Measurements from ENCODE around the gene PPP1R16B.

PPP1R16B gene

DNA sequence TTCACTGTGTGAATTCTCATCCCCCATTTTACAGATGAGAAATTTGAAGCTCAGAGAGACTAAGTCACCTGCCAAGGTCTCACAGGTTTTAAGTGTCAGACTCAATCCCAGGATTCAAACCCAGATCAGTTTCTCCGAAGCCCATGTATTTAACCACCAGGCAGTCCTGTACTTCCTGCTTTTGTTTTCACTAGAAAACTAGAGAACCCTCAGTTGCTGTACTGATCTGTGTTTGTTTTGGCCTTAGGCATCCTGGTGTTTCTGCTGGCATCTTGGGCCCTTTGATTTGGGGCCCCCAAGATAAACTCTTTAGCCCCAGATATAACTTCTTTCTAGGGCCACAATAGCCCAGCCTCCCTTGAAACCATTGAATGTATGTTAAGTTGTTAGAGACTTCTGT lies 36.5 kb downstream of the PPP1R16B start:
- DNase-seq (ENCODE audit: low read depth, low spot score): no peak
- Histone ChIP-seq H3K9me3 (ENCODE audit: low read depth, low read length) (no peaks in the 10 kb centered on the region), H3K27ac (no peak overlapping the region), H3K36me3 (ENCODE audit: insufficient read depth, low read length) (no peaks in the 10 kb centered on the region), H3K9ac (ENCODE audit: insufficient read length) (no peak overlapping the region), H3K4me3 (no peak overlapping the region)
- TF ChIP-seq FOXP2 (optimal IDR thresholded peaks at IDR 0.05; ENCODE audit: control extremely low read depth, extremely low read length, insufficient read depth) (no peak), POLR2AphosphoS5 (IDR thresholded peaks at IDR 0.05; ENCODE audit: borderline replicate concordance, low read depth, low read length) (no peak), EZH2 (IDR thresholded peaks at IDR 0.05) (no peak)

DNA sequence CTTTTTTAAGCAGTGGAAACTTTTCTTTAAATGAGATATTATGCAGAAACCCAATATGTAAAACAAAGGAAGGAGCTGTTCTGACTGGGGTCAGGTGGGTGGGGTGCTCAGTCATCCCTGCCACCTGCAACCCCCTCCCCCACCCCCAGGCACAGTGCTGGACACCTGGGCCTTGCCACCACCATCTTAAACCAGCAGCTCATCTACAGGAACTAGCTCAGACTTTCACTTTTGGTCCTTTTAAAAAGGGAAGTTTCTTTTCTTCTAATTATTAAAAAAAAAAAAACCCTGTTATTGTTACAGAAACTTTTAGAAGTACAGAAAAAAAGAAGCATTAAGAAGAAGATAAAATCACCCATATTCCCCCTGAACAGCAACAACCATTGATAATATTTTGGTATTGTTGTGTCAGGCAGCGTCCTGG lies 37.1 kb downstream of the PPP1R16B start:
- DNase-seq (ENCODE audit: low read depth, low spot score): no peak
- Histone ChIP-seq H3K9me3 (ENCODE audit: low read depth, low read length) (no peaks in the 10 kb centered on the region), H3K9ac (ENCODE audit: insufficient read length) (no peak overlapping the region), H3K36me3 (ENCODE audit: insufficient read depth, low read length) (no peaks in the 10 kb centered on the region), H3K27ac (no peak overlapping the region), H3K4me3 (no peak overlapping the region)
- TF ChIP-seq FOXP2 (optimal IDR thresholded peaks at IDR 0.05; ENCODE audit: control extremely low read depth, extremely low read length, insufficient read depth) (no peak), EZH2 (IDR thresholded peaks at IDR 0.05) (no peak), POLR2AphosphoS5 (IDR thresholded peaks at IDR 0.05; ENCODE audit: borderline replicate concordance, low read depth, low read length) (no peak)

DNA sequence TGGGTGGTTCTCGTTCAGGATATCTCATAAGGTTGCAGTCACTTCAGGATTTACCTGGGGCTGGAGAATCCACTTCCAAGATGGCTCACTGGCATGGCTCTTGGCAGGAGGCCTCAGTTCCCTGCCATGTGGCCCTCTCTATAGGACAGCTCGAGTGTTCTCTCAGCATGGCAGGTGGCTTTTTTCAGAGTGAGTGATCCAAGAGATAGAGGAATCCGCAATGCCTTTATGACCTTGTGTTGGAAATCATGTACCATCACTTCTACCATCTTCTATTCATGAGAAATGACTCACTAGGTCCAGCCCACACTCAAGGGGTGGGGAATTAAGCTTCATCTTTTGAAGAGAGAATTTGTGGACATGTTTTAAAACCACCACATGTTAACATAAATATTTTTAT lies 37.8 kb downstream of the PPP1R16B start:
- H3K27ac ChIP-seq: no peak overlapping the region
- DNase-seq (ENCODE audit: low read depth, low spot score): no peak

DNA sequence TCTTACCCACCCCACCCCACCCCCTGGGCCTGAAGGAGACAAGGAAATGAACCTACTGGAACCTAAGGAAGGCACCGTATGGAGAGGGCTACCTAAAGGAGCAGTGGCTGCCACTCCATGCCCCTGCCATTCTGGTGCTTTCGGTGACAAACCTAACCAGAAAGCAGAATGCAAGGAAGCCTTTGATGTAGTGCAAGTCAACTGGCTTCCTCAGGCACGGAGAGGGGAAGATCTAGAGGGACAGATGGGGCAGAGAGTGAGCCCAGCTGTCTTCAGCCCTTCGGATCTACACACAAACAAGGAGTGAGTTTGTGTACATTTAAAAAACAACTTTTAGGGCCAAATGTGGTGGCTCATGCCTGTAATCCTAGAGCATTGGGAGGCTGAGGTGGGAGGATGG lies 39.5 kb downstream of the PPP1R16B start:
- no peak for TF ChIP-seq EZH2 (IDR thresholded peaks at IDR 0.05)
- no peak for TF ChIP-seq POLR2AphosphoS5 (IDR thresholded peaks at IDR 0.05; ENCODE audit: borderline replicate concordance, low read depth, low read length)
- TF ChIP-seq FOXP2 (optimal IDR thresholded peaks at IDR 0.05; ENCODE audit: control extremely low read depth, extremely low read length, insufficient read depth): no peak
- Histone ChIP-seq H3K9me3 (ENCODE audit: low read depth, low read length) (no peaks in the 10 kb centered on the region), H3K36me3 (ENCODE audit: insufficient read depth, low read length) (no peaks in the 10 kb centered on the region), H3K4me3 (no peak overlapping the region), H3K9ac (ENCODE audit: insufficient read length) (no peak overlapping the region), H3K27ac (no peak overlapping the region)
- no peak for DNase-seq (ENCODE audit: low read depth, low spot score)

More for the DNA sequence above, 37.8 kb downstream of the PPP1R16B start:
- TF ChIP-seq POLR2AphosphoS5 (IDR thresholded peaks at IDR 0.05; ENCODE audit: borderline replicate concordance, low read depth, low read length) (no peak), FOXP2 (optimal IDR thresholded peaks at IDR 0.05; ENCODE audit: control extremely low read depth, extremely low read length, insufficient read depth) (no peak), EZH2 (IDR thresholded peaks at IDR 0.05) (no peak)
- H3K9me3 ChIP-seq (ENCODE audit: low read depth, low read length): no peaks in the 10 kb centered on the region
- no peaks in the 10 kb centered on the region for H3K36me3 ChIP-seq (ENCODE audit: insufficient read depth, low read length)
- H3K4me3 ChIP-seq: no peak overlapping the region
- no peak overlapping the region for H3K9ac ChIP-seq (ENCODE audit: insufficient read length)

DNA sequence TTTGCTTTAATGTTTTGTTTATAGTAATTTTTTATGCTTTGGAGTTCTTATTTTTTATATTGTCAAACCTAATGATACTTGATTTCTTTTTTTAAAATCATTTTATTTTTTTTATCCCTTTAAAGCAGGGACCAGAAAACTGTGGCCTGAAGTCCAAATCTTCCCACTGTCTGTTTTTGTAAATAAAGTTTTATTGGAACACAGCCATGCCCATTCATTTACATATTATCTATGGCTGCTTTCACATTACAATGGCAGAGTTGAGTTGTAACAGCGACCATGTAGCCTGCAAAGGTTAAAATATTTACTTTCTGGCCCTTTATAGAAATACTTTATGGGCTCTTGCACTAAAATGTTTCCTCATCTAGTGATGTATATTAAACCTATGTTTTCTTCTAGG lies 42.3 kb downstream of the PPP1R16B start:
- no peaks in the 10 kb centered on the region for H3K9me3 ChIP-seq (ENCODE audit: low read depth, low read length)
- DNase-seq (ENCODE audit: low read depth, low spot score): no peak
- no peaks in the 10 kb centered on the region for H3K36me3 ChIP-seq (ENCODE audit: insufficient read depth, low read length)
- TF ChIP-seq POLR2AphosphoS5 (IDR thresholded peaks at IDR 0.05; ENCODE audit: borderline replicate concordance, low read depth, low read length): no peak
- no peak overlapping the region for H3K9ac ChIP-seq (ENCODE audit: insufficient read length)
- no peak overlapping the region for H3K27ac ChIP-seq
- H3K4me3 ChIP-seq: no peak overlapping the region

DNA sequence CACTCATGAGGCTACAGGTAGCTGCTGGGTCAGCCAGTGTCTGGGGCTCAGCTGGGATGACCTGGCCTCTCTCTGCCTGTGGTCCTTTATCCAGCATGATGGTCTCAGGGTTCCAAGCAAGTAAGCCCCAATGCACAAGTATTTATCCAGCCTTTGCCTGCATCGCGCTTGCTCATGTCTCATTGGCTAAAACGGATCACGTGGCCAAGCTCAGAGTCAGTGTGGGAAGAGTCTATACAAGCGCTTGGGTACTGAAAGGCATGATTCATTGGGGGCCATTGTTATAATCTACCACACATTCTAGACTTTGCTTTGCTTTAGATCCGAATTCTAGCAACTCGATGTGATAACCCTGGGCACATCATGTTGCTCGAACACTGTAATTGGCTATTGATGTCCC lies 48.3 kb downstream of the PPP1R16B start:
- H3K36me3 ChIP-seq (ENCODE audit: insufficient read depth, low read length): no peaks in the 10 kb centered on the region
- DNase-seq (ENCODE audit: low read depth, low spot score): no peak
- H3K9ac ChIP-seq (ENCODE audit: insufficient read length): no peak overlapping the region
- no peak overlapping the region for H3K27ac ChIP-seq
- no peak overlapping the region for H3K4me3 ChIP-seq
- TF ChIP-seq EZH2 (IDR thresholded peaks at IDR 0.05): no peak
- no peak for TF ChIP-seq POLR2AphosphoS5 (IDR thresholded peaks at IDR 0.05; ENCODE audit: borderline replicate concordance, low read depth, low read length)
- TF ChIP-seq FOXP2 (optimal IDR thresholded peaks at IDR 0.05; ENCODE audit: control extremely low read depth, extremely low read length, insufficient read depth): no peak
- no peaks in the 10 kb centered on the region for H3K9me3 ChIP-seq (ENCODE audit: low read depth, low read length)

DNA sequence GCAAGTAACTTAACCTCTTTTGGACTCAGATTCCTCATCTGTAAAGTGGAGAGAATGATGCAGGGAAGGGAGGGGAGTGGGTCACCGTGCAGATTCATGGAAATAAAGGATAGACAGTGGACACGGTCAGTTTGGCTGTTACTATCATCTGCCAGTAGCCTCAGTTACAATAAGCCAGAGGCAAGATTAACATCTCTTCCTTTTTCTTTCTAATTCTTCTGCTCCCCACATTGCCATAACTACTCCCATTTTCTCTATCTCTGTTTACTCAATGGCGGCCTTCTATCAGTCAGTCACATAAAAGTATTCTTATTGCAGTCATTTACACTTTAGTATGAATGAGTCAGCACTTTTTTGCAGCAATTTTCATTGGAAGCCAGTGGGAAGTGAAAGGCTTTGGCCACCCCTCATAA lies 49.2 kb downstream of the PPP1R16B start:
- Histone ChIP-seq H3K9me3 (ENCODE audit: low read depth, low read length) (no peaks in the 10 kb centered on the region), H3K27ac (no peak overlapping the region), H3K4me3 (no peak overlapping the region), H3K36me3 (ENCODE audit: insufficient read depth, low read length) (no peaks in the 10 kb centered on the region), H3K9ac (ENCODE audit: insufficient read length) (no peak overlapping the region)
- no peak for DNase-seq (ENCODE audit: low read depth, low spot score)
- TF ChIP-seq POLR2AphosphoS5 (IDR thresholded peaks at IDR 0.05; ENCODE audit: borderline replicate concordance, low read depth, low read length) (no peak), FOXP2 (optimal IDR thresholded peaks at IDR 0.05; ENCODE audit: control extremely low read depth, extremely low read length, insufficient read depth) (no peak), EZH2 (IDR thresholded peaks at IDR 0.05) (no peak)

DNA sequence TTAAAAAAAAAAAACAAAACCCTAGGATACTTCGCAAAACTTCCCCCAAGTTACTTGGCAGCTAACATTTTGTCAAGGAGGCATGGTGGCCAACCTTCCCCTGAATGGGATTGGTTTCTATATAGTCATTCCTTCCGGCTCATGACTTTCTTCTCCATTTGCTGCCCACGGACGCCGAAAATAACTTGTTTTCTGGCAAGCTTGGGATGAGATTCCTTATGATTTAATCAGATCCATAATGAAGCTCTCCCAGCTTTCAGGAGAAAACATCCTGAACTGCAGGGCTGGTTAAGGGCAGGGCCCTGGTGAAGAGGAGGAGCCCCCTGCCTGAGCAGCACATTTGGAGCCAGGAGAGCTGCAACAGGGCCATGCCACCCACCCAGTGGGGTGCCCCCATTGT lies 49.9 kb downstream of the PPP1R16B start:
- DNase-seq (ENCODE audit: low read depth, low spot score): no peak
- no peak for TF ChIP-seq POLR2AphosphoS5 (IDR thresholded peaks at IDR 0.05; ENCODE audit: borderline replicate concordance, low read depth, low read length)
- TF ChIP-seq EZH2 (IDR thresholded peaks at IDR 0.05): no peak
- TF ChIP-seq FOXP2 (optimal IDR thresholded peaks at IDR 0.05; ENCODE audit: control extremely low read depth, extremely low read length, insufficient read depth): no peak
- H3K9me3 ChIP-seq (ENCODE audit: low read depth, low read length): no peaks in the 10 kb centered on the region
- H3K4me3 ChIP-seq: no peak overlapping the region
- H3K27ac ChIP-seq: no peak overlapping the region
- no peak overlapping the region for H3K9ac ChIP-seq (ENCODE audit: insufficient read length)
- no peaks in the 10 kb centered on the region for H3K36me3 ChIP-seq (ENCODE audit: insufficient read depth, low read length)

DNA sequence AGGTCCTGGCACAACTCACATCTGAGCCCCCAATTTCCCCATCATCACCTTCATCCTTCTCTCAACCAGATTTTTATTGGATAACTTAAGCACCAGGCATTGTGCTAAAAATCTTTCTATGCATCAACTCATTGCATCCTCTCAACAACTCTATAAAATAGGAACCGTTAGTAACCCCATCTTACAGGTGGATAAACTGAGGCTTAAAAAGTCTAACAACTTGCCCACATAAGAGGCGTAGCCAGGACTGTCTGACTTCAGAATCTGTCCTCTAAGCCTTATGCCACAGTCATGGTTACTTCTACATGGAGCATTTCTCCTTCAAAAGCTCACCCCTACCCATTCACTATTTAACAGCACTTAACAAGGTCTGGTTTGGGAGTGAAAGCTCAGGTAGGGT lies 51.1 kb downstream of the PPP1R16B start:
- H3K9ac ChIP-seq (ENCODE audit: insufficient read length): no peak overlapping the region
- H3K27ac ChIP-seq: no peak overlapping the region
- no peaks in the 10 kb centered on the region for H3K36me3 ChIP-seq (ENCODE audit: insufficient read depth, low read length)
- DNase-seq (ENCODE audit: low read depth, low spot score): no peak
- H3K9me3 ChIP-seq (ENCODE audit: low read depth, low read length): no peaks in the 10 kb centered on the region
- no peak for TF ChIP-seq FOXP2 (optimal IDR thresholded peaks at IDR 0.05; ENCODE audit: control extremely low read depth, extremely low read length, insufficient read depth)
- TF ChIP-seq POLR2AphosphoS5 (IDR thresholded peaks at IDR 0.05; ENCODE audit: borderline replicate concordance, low read depth, low read length): no peak
- no peak for TF ChIP-seq EZH2 (IDR thresholded peaks at IDR 0.05)
- H3K4me3 ChIP-seq: no peak overlapping the region

Measured in SK-N-MC (cell line).